Measurements from ENCODE around the gene COL9A1. TPM values are rescaled to one million over a fixed set of nuclear protein-coding genes. Genes with fewer than 3 reads are reported as not detected.

COL9A1 gene
- polyA plus RNA-seq, 3 donors = not detected

- intact Hi-C loops (cut with micrococcal nuclease) = no loop called here
- H3K27me3 ChIP-seq (ENCODE audit: control insufficient read depth in 2 of 2, insufficient read depth in 2 of 2, low read length in 2 of 2) = peaks cover 2 to 23% of the 10 kb centered on the region in 2 donors
- Mint-ChIP-seq H3K36me3 (no peaks in the 10 kb centered on the region), H3K4me3 (no peak overlapping the region), H3K27ac (no peak overlapping the region), H3K4me1 (no peaks in the 10 kb centered on the region), H3K27me3 (ENCODE audit: low read depth in 3 of 3) (peaks cover 22 to 26% (median 26%) of the 10 kb centered on the region in 3 donors), H3K9me3 (peaks cover 0 to 3% (median 2%) of the 10 kb centered on the region in 7 donors)
- 100% methylated on average over 2 of the region's 5 CpGs for WGBS (ENCODE audit: insufficient coverage)
- no peak overlapping the region for H2AFZ ChIP-seq (ENCODE audit: insufficient read depth, low read depth, low read length, poor library complexity, severe bottlenecking)
- no peak overlapping the region for H3K27ac ChIP-seq (ENCODE audit: low read depth in 1 of 2, low read length in 2 of 2)
- no peaks in the 10 kb centered on the region for H3K36me3 ChIP-seq (replicated peaks in 1 of 2; ENCODE audit: control insufficient read depth in 1 of 2, insufficient read depth in 2 of 2, low read length in 2 of 2)
- DNase-seq = no peak
- H3K9ac ChIP-seq (ENCODE audit: insufficient read depth, low read length, poor library complexity, severe bottlenecking) = no peak overlapping the region
- H3K4me2 ChIP-seq (replicated peaks; ENCODE audit: extremely low read depth, low read length, poor library complexity, severe bottlenecking) = no peak overlapping the region
- no peaks in the 10 kb centered on the region for H4K20me1 ChIP-seq (ENCODE audit: insufficient read depth, low read length)
- H3K4me1 ChIP-seq (ENCODE audit: control insufficient read depth in 1 of 2, insufficient read depth in 2 of 2, low read length in 2 of 2) = no peaks in the 10 kb centered on the region
- no peaks in the 10 kb centered on the region for H3K79me2 ChIP-seq (ENCODE audit: insufficient read depth, low read length)
- H3K4me3 ChIP-seq (replicated peaks in 1 of 3; ENCODE audit: low read depth in 2 of 3, low read length in 3 of 3) = no peak overlapping the region
- no peaks in the 10 kb centered on the region for H3K9me3 ChIP-seq (replicated peaks in 1 of 2; ENCODE audit: control insufficient read depth in 1 of 2, insufficient read depth in 1 of 2, low read length in 2 of 2)
- no peak for TF ChIP-seq CTCF (IDR thresholded peaks at IDR 0.05)
Observed at GRCh38 chr6:70286905-70287304, 16.0 kb downstream of the COL9A1 start.

GRCh38 chr6:70285201-70285600 lies 17.7 kb downstream of the COL9A1 start:
- Histone ChIP-seq H3K27ac (ENCODE audit: low read depth in 1 of 2, low read length in 2 of 2) (no peak overlapping the region), H3K79me2 (ENCODE audit: insufficient read depth, low read length) (no peaks in the 10 kb centered on the region), H4K20me1 (ENCODE audit: insufficient read depth, low read length) (no peaks in the 10 kb centered on the region), H3K9ac (ENCODE audit: insufficient read depth, low read length, poor library complexity, severe bottlenecking) (no peak overlapping the region), H3K9me3 (replicated peaks in 1 of 2; ENCODE audit: control insufficient read depth in 1 of 2, insufficient read depth in 1 of 2, low read length in 2 of 2) (no peaks in the 10 kb centered on the region), H3K4me1 (ENCODE audit: control insufficient read depth in 1 of 2, insufficient read depth in 2 of 2, low read length in 2 of 2) (no peaks in the 10 kb centered on the region), H3K4me3 (replicated peaks in 1 of 3; ENCODE audit: low read depth in 2 of 3, low read length in 3 of 3) (no peak overlapping the region), H2AFZ (ENCODE audit: insufficient read depth, low read depth, low read length, poor library complexity, severe bottlenecking) (no peak overlapping the region), H3K36me3 (replicated peaks in 1 of 2; ENCODE audit: control insufficient read depth in 1 of 2, insufficient read depth in 2 of 2, low read length in 2 of 2) (no peaks in the 10 kb centered on the region), H3K27me3 (ENCODE audit: control insufficient read depth in 2 of 2, insufficient read depth in 2 of 2, low read length in 2 of 2) (peaks cover 2 to 30% of the 10 kb centered on the region in 2 donors), H3K4me2 (replicated peaks; ENCODE audit: extremely low read depth, low read length, poor library complexity, severe bottlenecking) (no peak overlapping the region)
- intact Hi-C loops (cut with micrococcal nuclease) = no loop called here
- no peak overlapping the region for H3K27ac Mint-ChIP-seq
- WGBS (ENCODE audit: insufficient coverage) = no CpG with 5 or more reads among the region's 4 CpGs
- no peak overlapping the region for H3K4me3 Mint-ChIP-seq
- no peaks in the 10 kb centered on the region for H3K4me1 Mint-ChIP-seq
- peaks cover 0 to 11% (median 3%) of the 10 kb centered on the region in 7 donors for H3K9me3 Mint-ChIP-seq
- no peak for DNase-seq
- H3K36me3 Mint-ChIP-seq = no peaks in the 10 kb centered on the region
- H3K27me3 Mint-ChIP-seq (ENCODE audit: low read depth in 3 of 3) = peaks cover 31 to 37% (median 32%) of the 10 kb centered on the region in 3 donors
- no peak for TF ChIP-seq CTCF (IDR thresholded peaks at IDR 0.05)

Data from CD14-positive monocyte (primary cell).